NCI-H2107 treated with DMSO at 0.1 percent for 48 hours (cell line): ENCODE results near the gene WFS1.

Source experiments
- DNase-seq: peaks from one replicate; lab custom pipeline; 2025; ENCODE audit not compliant: unreplicated experiment; lab: John Stamatoyannopoulos, UW

Gene WFS1

DNA sequence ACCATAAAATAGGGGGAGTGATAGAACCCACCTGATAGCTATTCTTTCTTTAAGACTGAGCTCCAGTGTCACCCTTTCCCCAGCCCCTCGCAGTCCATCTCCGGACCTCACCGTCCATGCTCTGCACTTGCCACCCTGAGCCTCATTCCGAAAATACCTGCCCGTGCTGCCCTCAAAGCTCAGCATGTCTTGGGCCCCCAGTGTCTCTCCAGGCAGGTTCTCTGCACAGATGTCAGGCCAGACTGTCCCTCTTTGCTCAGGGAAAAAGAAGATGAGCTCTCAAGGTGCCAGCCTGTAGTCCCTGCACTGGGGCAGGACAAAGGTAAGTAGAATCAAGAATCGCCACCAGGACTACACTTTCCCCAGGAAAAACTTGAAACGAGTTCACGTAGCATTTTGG is 9.8 kb upstream of the WFS1 start:
- DNase-seq = no peak

DNA sequence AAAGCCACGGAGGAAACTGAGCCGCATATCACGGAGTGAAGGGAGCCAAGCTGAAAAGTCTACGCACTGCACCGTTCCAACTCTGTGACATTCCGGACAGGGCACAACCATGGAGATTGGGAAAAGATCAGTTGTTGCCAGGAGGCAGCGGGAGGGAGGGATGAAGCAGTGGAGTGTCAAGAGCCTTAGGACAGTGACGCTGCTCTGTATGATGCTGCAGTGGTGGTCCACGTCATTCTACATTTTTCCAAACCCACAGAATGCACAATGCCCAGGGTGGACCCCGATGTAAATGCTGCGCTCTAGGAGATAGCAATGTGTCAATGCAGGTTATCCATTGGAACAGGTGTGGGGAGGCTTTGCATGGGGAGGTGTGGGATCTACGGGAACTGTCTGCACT is 7.5 kb upstream of the WFS1 start:
- DNase-seq = no peak

DNA sequence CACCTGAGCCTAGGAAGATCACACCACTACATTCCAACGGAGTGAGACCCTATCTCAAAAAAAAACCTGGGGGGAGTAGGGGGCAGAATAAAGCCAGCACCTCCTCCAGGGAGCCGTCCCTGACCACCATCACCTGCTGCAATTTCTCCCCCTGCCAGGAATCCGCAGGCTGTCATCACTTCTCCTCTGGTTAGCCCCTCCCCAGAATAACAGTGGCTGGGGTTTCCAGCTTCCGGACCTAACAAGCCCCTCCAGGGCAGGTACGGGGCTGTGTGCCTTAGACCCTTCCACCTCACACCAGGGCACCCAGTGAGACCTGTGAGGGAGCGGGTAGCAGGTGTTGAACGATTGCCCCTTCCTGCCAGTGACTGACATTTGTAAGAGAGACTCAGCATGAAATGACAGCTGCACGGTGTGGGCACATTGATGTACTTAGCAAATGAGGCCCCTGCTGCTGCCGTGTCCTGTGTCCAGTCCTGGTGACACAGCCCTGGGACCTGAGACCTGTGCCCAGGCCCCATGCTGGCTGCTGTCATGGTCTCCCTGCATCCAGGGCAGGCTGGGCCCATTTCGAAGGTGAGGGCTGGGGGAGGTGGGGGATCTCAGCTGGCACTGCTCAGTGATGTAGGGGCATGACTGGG is 6.7 kb upstream of the WFS1 start:
- DNase-seq = no peak

GRCh38 chr4:6263526-6264224 is 6.0 kb upstream of the WFS1 start:
- DNase-seq = no peak

DNA sequence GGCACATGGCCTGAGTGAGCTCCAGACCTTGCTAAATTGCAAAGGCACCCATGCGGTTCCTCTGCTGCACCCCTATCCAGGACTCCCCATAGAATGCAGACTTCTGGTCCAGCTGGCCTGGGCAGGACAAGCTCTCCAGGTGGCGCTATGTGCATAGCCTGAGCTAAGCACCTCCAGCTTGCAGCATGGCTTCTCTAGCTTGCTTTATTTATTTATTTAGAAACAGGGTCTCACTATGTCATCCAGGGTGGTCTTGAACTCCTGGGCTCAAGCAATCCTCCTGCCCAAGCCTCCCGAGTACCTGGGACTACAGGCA is 5.5 kb upstream of the WFS1 start:
- DNase-seq = no peak

DNA sequence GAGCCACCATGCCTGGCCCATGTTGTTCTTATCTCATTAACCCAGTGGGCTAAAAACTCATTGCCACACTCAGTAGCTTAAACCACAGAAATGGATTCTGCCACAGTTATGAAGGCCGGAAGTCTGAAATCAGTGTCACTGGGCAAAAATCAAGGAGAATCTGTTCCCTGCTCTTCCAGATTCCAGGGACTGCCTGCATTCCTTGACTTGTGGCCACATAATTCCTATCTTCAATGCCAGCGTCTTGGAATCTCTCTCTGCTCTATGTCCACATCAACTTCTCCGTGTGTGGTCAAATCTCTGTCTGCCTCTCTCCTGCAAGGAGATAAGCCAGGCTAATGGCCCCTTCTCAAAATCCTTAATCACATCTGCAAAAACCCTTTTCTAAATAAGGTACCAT is 4.1 kb upstream of the WFS1 start:
- DNase-seq = no peak

DNA sequence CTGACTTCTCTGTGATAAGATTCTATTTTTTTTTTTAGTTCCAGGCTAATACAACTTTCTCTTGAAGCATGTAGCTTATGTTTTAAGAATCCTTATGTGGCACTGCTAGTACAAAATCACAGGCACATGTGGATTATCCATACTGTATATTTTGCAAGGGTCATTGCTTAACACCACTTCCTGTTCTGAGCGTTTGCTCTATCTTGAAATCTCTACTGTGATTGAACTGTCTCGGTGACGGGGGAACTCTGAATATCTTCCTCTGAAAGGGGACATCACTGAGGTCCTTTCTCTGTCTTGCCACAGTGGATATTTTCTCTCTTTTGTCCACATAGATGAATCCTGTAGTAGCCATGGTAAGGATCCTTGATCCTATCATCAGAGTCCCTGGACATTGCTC is 2.1 kb upstream of the WFS1 start:
- DNase-seq = no peak

- DNase-seq = no peak
Measured at GRCh38 chr4:6268650-6269615, 717 bp upstream of the WFS1 start.

DNA sequence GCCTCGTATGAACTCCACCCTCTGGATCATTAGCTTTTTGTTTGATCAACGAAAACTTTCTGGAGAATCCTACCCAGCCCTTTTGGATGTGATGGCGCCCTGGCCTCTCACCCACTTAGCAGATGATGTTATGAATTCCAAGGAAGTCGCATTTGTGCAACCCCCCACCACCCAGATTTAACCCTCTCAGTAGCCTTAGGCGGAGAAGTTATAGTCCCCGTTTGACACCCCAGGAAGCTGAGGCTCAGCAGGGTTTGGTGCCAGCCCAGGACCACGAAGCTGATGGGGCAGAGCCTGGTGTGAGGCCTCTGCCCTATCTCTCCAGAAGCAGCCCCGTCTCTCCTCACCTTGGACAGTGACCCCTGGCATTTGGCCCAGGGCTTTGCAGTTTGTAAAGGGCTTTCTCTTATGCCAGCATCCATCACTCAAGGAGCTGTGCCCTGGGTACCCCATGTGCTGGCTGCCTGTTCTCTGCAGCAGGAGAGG is 1.0 kb downstream of the WFS1 start:
- DNase-seq = no peak

GRCh38 chr4:6271206-6271605 is 1.6 kb downstream of the WFS1 start:
- no peak for DNase-seq

DNA sequence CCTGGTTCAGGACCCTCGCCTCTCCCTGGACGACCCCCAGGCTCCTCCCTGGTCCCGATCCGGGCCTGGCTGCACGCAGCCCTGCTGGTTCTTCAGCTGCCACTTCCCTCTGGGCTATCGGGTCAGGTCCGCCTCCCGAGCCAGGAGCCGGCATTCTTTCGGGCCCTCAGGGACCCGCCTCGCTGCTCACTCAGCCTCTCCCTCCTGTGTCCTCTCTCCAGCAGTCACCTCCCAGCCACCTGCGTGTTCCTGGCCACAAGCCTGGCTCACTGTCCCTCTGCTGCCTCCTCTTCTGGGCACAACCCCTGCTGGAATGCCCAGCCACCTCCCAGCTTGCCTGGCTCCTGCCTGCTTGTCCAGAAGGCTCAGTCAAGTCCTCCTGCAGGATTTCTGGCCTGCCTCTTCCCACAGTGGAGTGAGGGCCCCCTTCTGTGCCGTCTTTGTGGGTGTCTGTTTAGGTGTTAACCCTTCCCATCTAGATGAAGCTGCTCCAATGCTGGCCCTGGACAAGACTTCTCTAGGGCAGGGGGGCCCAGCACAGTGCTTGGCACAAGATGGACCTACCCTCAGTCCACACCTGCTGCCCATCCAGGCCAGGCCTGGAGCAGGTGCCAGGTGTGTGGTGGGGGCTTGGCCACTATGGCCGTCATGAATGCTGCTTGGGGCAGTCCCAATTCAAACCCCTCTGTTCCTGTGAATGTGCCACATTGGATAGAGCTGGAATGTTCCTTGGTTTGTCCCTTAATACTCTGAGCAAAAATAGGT is 2.2 kb downstream of the WFS1 start:
- no peak for DNase-seq

DNA sequence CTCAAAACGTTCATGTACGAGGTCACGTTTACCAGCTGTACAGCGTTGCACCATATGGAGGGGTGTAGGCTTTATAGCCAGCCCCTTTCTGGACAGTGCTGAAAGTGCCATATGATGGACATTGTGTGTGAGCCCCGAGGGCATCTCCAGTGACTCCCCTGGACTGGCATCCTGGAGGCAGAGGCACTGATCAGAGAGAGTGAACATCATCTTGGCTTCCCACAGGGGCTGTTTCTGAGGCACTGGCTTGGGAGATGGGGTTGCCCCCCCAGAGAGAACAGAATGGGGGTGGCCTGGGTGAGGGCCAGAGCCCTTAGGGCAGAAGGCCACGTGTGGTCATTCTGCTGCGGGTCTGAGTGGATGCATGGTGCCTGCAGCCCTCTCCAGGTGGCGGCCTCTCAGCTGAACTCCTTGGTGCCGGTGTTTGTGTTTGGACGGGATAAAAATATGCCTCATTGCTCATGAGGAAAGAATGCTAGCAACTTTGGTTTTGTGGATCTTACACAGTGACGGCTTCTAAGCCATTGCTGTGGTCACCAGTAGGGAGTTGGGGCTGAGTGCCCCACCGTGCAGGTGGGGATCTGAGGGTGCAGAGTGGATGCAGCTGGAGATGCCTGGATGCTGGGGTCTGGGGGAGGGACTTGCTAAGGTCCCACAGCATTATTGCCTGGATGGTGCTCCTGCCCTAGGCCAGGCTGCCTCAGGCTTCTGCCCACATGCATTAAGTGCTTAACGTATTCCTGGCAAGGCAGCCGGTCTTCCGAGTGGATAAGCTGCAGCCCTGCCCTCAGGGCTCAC is 3.4 kb downstream of the WFS1 start:
- DNase-seq = no peak

GRCh38 chr4:6273661-6273990 is 4.0 kb downstream of the WFS1 start:
- no peak for DNase-seq

DNA sequence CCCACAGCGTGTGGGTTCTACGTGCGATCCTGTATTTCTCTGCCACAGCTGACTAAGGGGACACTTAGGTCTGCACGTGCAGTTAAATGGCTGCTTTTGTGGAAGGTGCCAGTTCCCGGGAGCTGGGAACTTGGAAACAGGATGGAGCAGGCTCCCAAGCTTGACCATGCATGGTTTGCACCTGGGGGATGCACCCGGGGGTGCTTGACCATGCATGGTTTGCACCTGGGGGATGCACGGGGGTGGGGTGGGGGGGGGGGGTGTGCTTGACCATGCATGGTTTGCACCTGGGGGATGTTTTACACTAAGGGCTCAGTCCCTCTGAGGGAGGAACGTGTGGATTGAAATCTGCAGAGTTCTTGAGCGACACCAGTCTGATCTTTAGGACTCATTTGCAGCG is 5.7 kb downstream of the WFS1 start:
- DNase-seq = no peak

GRCh38 chr4:6275898-6276806 is 6.5 kb downstream of the WFS1 start:
- no peak for DNase-seq

- no peak for DNase-seq
Measured at GRCh38 chr4:6277139-6277802, 7.6 kb downstream of the WFS1 start.

DNA sequence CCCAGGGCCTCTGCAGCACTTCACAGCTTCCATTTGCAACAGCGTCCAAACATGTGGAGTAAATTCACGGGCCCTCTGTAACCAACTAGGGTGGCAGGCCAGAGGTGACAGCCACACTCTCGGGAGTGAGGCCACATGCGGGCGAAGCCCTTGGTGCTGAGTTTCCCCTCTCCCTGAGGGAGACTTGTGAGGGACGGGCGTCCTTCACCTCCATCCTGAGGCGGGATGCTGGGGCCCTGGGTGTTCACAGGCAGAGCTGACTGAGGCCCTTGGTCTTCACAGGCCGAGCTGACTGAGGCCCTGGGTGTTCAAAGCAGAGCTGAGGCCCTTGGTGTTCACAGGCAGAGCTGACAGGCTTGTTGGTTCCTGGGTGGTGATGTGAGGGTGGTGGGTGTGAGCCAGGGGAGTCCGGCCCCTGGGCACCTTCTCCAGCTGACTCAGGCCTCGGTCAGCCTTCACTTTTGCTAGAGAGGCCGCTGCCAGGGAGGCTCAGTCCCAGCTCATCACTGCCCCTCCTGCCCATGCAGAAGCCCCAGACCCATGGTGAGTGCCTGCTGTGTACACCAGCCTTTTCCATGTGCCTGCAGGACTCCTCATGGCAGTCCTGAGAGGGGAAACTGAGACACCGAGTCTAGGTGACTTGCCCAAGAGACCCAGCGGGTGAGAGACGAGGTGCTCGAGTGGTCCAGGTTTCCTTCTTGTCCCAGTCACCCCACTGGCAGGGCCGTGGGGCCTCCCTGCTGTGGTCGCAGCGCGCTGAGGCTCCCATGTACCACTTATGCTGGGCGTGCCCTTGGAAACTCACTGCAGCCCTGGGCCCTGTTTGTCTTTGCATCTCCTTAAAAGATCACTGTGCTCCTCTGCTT is 8.5 kb downstream of the WFS1 start:
- DNase-seq = no peak

DNA sequence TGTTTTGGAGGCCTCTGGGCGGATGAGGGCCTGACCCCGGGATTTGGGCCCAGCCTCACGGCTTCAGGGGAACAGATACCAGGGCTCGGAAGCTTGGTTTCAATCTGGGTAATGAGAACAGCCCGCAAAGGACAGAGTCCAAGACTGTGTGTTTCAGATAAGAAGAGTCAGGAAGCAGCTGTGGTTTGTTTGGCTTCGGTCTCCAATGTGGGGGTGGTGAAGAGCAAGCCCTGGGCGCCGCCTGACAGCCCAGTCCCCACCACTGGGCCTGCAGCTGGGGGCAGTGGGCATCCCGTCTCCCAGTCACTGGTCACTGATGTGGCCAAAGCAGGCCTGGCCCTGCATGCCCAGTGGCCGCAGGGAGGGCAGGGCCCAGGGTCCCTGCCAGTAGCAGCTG is 9.1 kb downstream of the WFS1 start:
- no peak for DNase-seq
